ENCODE data around the gene CAPN6.

Gene CAPN6, protein sequence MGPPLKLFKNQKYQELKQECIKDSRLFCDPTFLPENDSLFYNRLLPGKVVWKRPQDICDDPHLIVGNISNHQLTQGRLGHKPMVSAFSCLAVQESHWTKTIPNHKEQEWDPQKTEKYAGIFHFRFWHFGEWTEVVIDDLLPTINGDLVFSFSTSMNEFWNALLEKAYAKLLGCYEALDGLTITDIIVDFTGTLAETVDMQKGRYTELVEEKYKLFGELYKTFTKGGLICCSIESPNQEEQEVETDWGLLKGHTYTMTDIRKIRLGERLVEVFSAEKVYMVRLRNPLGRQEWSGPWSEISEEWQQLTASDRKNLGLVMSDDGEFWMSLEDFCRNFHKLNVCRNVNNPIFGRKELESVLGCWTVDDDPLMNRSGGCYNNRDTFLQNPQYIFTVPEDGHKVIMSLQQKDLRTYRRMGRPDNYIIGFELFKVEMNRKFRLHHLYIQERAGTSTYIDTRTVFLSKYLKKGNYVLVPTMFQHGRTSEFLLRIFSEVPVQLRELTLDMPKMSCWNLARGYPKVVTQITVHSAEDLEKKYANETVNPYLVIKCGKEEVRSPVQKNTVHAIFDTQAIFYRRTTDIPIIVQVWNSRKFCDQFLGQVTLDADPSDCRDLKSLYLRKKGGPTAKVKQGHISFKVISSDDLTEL

DNA sequence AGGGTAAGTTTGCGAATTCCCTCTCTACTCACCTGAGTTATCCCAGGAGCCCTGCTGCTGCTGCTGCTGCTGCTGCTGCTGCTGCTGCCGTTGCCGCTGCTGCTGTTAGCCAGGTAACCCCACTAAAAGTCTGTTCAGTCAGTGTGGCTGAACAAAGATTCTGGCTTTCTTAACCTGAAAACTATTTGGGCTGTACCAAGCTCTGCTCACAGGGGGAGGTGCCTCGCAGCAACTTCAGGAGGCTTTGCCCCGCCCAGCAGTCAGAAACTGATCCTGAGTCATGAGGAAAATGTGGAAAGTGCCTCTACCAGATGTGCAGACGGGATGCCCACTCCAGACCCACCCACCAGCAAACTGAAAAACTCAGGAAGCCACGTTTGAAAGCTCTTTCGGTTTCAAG, at the start of gene CAPN6:
TSS of gene CAPN6 (minus strand) at position 145 of the 400 bp plus-strand sequence. CDS start 6,547 bp downstream, outside the sequence.
- no peak for DNase-seq

GRCh38 chrX:111319451-111319850, 49.2 kb upstream of the CAPN6 start:
- no peak for DNase-seq

DNA sequence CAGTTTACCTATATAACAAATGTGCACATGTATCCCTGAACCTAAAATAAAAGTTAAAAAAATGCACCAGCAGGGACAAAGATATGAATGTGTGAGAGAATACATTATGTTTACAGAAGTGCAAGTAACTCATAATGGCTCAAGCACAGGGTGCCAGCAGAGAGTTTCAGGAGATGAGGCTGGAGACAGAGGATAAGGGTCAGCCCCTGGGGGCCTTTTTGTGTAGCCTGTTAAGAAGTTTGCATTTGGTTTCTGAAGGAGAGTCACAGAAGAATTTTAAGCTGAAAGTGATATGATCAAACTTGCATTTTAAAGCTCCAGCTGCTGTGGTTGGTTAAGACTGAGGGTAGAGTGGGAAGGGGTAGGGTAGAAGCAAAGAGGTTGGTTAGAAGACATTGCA, 48.6 kb upstream of the CAPN6 start:
- no peak for DNase-seq

DNA sequence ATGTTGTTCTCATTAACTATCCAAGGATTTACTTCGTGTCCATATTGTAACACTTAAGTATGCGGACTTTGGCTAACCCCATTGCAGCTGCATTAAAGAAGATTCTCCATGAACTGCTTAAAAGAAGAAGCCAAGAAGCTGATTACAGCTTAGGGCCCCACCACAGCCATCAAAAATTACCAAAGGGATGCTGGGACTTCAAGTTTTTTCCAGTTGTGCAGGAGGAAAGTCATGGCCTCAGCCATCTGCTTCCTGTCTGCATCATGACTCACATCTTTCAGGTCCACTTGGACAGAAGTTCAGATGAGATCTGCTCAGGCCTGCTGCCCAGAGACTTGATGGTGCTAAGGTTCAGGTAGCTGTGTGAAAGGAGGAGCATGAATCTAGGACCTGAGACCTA, 38.8 kb upstream of the CAPN6 start:
- no peak for DNase-seq

GRCh38 chrX:111308039-111308438, 37.8 kb upstream of the CAPN6 start:
- no peak for DNase-seq

- no peak for DNase-seq
These were observed 32.0 kb upstream of the CAPN6 start for GRCh38 chrX:111302284-111302683.

DNA sequence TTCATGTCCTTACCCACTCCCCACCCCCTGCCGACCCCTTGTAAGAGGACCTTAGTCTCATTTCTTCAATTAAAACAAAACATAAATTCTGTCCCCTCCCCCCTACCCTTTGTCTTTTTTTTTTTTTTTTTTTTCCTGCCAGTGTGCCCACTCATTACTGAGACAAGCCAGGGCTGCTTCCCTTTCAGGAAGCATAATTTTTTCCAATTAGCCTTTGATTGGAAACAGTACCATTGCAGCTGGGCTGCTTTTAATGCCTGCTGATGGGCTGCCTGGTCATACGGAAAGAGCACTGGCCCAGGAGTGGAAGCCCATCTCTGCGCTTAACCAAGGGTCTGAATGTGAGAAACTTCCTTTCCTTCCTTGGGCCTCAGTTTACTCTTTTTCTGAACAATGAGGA, 18.6 kb upstream of the CAPN6 start:
- DNase-seq, result no peak

DNA sequence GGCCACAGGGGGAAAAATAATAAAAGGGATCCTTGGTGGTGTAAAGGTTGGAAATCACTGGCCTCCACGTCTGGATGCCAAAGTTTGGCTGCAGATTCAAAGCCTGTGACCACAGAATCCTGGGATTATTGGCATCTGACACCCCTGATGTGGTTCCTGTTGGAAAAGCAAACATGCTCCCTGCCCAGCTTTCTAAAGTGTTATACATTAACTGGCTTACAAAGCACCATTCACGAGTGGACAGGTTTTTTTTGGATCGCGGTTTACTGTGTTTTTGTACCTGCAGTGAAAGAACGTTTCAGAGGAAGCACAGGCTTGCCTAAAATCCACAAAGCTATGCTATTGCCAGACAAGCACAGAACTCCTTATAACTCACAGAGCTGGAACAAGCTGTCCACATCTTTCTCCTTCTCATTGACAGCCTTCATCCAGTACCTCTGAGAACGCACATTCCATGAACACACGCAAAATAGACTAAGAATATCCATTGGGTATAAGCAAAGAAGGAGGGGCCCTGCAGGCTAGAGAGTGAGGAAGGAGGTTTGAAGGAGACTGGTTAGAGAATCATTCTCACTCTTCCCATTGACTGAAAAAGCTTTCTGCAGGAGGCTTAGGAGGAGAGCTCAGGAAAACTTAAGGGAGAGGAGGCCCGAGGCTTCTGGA, 14.5 kb upstream of the CAPN6 start:
- no peak for DNase-seq

DNA sequence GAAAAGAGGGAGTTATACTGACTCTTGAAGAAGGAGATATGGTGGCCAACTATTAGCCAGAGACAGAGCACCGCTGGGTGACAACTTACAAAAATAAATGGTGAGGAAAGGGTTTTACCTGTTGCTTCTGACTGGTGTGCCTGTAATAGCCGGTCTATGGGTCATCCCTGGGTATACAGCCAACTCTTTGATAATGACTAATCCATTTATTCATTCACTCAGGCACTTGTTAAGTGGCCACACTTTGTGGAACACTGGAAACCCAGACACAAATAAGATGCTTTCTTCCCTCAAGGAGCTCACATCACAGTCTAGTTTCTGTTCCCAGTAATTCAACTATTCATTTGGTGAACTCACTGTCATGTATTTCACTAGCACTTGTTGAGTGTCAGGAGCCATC, 13.2 kb upstream of the CAPN6 start:
- DNase-seq, result no peak

- no peak for DNase-seq
These were observed 12.7 kb upstream of the CAPN6 start for GRCh38 chrX:111282991-111283390.

- DNase-seq, result no peak
These were observed 11.9 kb upstream of the CAPN6 start for GRCh38 chrX:111282139-111282538.

DNA sequence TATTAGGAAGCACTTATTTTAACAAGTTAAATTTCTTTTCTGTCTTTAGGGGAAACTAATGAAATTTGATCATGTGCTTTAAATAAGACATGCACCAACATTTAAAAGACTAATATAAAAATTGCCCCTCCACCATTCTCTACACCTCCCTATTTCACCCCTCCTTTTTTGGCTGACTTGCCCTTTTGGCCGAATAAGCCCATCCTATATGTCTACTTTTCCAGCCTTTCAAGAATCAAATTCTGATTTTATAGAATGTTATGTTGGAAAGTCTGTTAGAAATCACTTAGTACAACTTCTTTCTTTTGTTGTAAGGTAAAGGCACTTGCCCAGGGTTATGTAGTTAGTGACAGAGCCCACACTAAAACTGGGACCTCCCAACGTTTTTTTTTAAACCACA, 1.8 kb downstream of the CAPN6 start:
- DNase-seq, result no peak

GRCh38 chrX:111265486-111265885, 4.8 kb downstream of the CAPN6 start:
- no peak for DNase-seq

- no peak for DNase-seq
These were observed 5.9 kb downstream of the CAPN6 start for GRCh38 chrX:111264385-111264784.

DNA sequence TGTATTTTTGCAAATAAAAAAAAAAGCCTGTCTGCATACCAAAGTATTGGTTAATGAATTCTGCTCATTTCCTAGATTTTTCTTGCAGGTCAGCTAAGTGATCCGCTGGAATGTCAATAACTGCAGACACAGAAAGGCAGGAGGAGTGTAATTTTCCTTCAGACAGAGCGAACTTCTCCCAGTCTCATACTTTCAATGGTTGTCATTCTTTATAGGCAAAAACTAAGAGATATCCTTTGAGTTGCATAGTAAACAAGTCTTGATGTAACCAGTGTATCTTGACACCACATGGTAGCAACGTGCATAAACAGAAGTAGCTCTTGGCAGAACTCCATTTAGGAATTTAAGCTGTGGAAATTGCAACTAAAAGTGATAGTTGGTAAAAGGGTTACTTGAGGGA, 8.2 kb downstream of the CAPN6 start:
- DNase-seq, result no peak

DNA sequence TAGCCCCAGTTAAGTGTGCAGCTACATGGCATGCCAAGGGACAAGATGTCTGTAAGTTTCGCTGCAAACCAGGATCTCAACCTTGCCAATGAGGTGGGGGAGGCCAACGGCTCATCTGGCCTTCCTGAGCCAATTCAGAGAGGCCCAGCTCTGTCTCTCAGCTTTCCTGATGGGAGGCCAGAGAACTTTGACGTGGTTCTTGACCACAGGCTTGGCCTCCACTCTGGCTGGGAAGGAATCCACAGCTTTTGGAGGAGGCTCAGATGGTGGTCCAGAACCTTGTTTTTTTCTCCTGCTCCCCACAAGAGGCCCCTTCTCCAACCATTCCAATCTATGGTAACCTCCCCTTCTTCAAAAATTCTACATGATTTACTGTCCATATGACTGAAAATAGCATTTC, 9.8 kb downstream of the CAPN6 start:
- no peak for DNase-seq

- no peak for DNase-seq
These were observed 10.7 kb downstream of the CAPN6 start for GRCh38 chrX:111259559-111259958.

GRCh38 chrX:111257733-111258132, 12.6 kb downstream of the CAPN6 start:
- no peak for DNase-seq

- no peak for DNase-seq
These were observed 15.2 kb downstream of the CAPN6 start for GRCh38 chrX:111254896-111255693.

GRCh38 chrX:111244235-111244750, 26.0 kb downstream of the CAPN6 start:
- no peak for DNase-seq

GRCh38 chrX:111216293-111216801, 53.9 kb downstream of the CAPN6 start:
- no peak for DNase-seq

DNA sequence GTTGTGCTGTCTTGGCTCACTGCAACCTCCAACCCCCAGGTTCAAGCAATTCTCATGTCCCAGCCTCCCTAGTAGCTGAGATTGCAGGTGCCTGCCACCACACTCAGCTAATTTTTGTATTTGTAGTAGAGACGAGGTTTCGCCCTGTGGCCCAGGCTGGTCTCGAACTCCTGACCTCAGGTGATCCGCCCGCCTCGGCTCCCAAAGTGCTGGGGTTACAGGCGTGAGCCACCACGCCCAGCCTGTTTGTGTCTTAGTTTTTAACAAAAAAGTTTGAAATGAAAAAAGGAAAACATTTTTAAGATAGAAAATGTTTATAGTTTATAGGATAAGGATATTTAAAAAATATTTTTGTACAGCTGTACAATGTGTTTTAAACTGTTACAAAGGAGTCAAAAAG, 62.4 kb downstream of the CAPN6 start:
- DNase-seq, result no peak

GRCh38 chrX:111200327-111200726, 70.0 kb downstream of the CAPN6 start:
- no peak for DNase-seq
